Mesodermal cell (in vitro differentiated cells): ENCODE results near the gene MALAT1.
A peak's percentile ranks its signal among the peaks of the same experiment; 100 is the strongest.

ENCODE experiments used
- H3K27ac ChIP-seq: 2 replicates; pipeline ENCODE4 v1.7.0; 2013; ENCODE audit warnings: mild to moderate bottlenecking, low read depth, low read length, moderate library complexity; ENCODE audit not compliant: severe bottlenecking
- H3K36me3 ChIP-seq: 2 replicates; pipeline ENCODE4 v1.7.1; 2013; ENCODE audit warnings: mild to moderate bottlenecking, low read length, moderate library complexity; ENCODE audit not compliant: control insufficient read depth, insufficient read depth
- H3K4me1 ChIP-seq: one replicate; pipeline ENCODE4 v1.7.1; 2013; ENCODE audit warnings: mild to moderate bottlenecking, low read length; ENCODE audit not compliant: insufficient read depth, control insufficient read depth, poor library complexity, severe bottlenecking
- H3K4me3 ChIP-seq: 2 replicates; pipeline ENCODE4 v1.7.0; 2013; ENCODE audit warnings: low read length, control low read depth, mild to moderate bottlenecking; ENCODE audit not compliant: insufficient read depth, poor library complexity, severe bottlenecking; ENCODE audit errors: extremely low read depth
- H3K9me3 ChIP-seq: 2 replicates; pipeline ENCODE4 v1.7.1; 2013; ENCODE audit warnings: mild to moderate bottlenecking, low read length, moderate library complexity; ENCODE audit not compliant: control insufficient read depth
- WGBS, 2 experiments: methylation state at CpG; one replicate each; pipeline ENCODE4 v1.1.5; 2013; ENCODE audit warnings: missing lambda C conversion rate in 2 of 2; ENCODE audit not compliant: insufficient coverage in 2 of 2; 5-methylcytosine and 5-hydroxymethylcytosine counted together

MALAT1 gene

GRCh38 chr11:65491614-65492386 is 7.0 kb upstream of the MALAT1 start:
- WGBS, 2 experiments: 29 to 41% methylated on average over 11 to 13 of the region's 17 CpGs
- H3K4me1 ChIP-seq: peaks cover 84% of the 10 kb centered on the region
- H3K36me3 ChIP-seq: no peaks in the 10 kb centered on the region
- peak overlapping the region; percentile 98 for H3K27ac ChIP-seq
- H3K4me3 ChIP-seq: no peak overlapping the region
- H3K9me3 ChIP-seq: no peaks in the 10 kb centered on the region

GRCh38 chr11:65492387-65492636 is 6.5 kb upstream of the MALAT1 start:
- Histone ChIP-seq H3K36me3 (no peaks in the 10 kb centered on the region), H3K4me1 (peaks cover 83% of the 10 kb centered on the region), H3K4me3 (no peak overlapping the region), H3K27ac (peak overlapping the region; percentile 98), H3K9me3 (no peaks in the 10 kb centered on the region)
- 90 to 91% methylated on average over 4 of the region's 4 CpGs for WGBS, 2 experiments

- H3K4me3 ChIP-seq: no peak overlapping the region
- H3K36me3 ChIP-seq: no peaks in the 10 kb centered on the region
- H3K4me1 ChIP-seq: peaks cover 83% of the 10 kb centered on the region
- H3K9me3 ChIP-seq: no peaks in the 10 kb centered on the region
- WGBS, 2 experiments: 65 to 82% methylated on average over 2 of the region's 6 CpGs
- H3K27ac ChIP-seq: peak overlapping the region; percentile 98
Observed at GRCh38 chr11:65492637-65493366, 6.0 kb upstream of the MALAT1 start.

- no peak overlapping the region for H3K4me3 ChIP-seq
- peak overlapping the region; percentile 98 for H3K27ac ChIP-seq
- peaks cover 77% of the 10 kb centered on the region for H3K4me1 ChIP-seq
- WGBS, 2 experiments: 72 to 73% methylated on average over 9 to 12 of the region's 12 CpGs
- H3K9me3 ChIP-seq: no peaks in the 10 kb centered on the region
- no peaks in the 10 kb centered on the region for H3K36me3 ChIP-seq
Observed at GRCh38 chr11:65493367-65494176, 5.3 kb upstream of the MALAT1 start.

GRCh38 chr11:65496304-65497140 is 2.3 kb upstream of the MALAT1 start:
- H3K4me1 ChIP-seq: peaks cover 49% of the 10 kb centered on the region
- WGBS, 2 experiments: 69 to 75% methylated on average over 8 to 9 of the region's 15 CpGs

GRCh38 chr11:65497141-65498041 is 1.5 kb upstream of the MALAT1 start:
- Histone ChIP-seq H3K4me1 (peaks cover 43% of the 10 kb centered on the region), H3K4me3 (peak overlapping the region; percentile 94), H3K27ac (peak overlapping the region; percentile 100), H3K9me3 (no peaks in the 10 kb centered on the region), H3K36me3 (peaks cover 23% of the 10 kb centered on the region)
- WGBS, 2 experiments: 1 to 5% methylated on average over 38 to 59 of the region's 61 CpGs

More at GRCh38 chr11:65496304-65497140, 2.3 kb upstream of the MALAT1 start:
- H3K36me3 ChIP-seq: peaks cover 15% of the 10 kb centered on the region
- peak overlapping the region; percentile 98 for H3K27ac ChIP-seq
- H3K9me3 ChIP-seq: no peaks in the 10 kb centered on the region
- peak overlapping the region; percentile 27 for H3K4me3 ChIP-seq

GRCh38 chr11:65498042-65498726 is 661 bp upstream of the MALAT1 start:
- 2 to 5% methylated on average over 16 to 22 of the region's 24 CpGs for WGBS, 2 experiments
- H3K4me3 ChIP-seq: peak overlapping the region; percentile 94
- no peaks in the 10 kb centered on the region for H3K9me3 ChIP-seq
- H3K4me1 ChIP-seq: peaks cover 35% of the 10 kb centered on the region
- H3K27ac ChIP-seq: peak overlapping the region; percentile 100
- peaks cover 31% of the 10 kb centered on the region for H3K36me3 ChIP-seq

- WGBS, 2 experiments: 0% methylated on average over 3 of the region's 6 CpGs
- Histone ChIP-seq H3K4me1 (peaks cover 30% of the 10 kb centered on the region), H3K36me3 (peaks cover 36% of the 10 kb centered on the region), H3K9me3 (no peaks in the 10 kb centered on the region), H3K27ac (peak overlapping the region; percentile 100), H3K4me3 (peak overlapping the region; percentile 94)
Observed at GRCh38 chr11:65498727-65498976, 193 bp upstream of the MALAT1 start.

- WGBS, 2 experiments: 0% methylated on average over 2 of the region's 3 CpGs; no CpG with 5 or more reads in 1 of the 2 experiments
- peak overlapping the region; percentile 94 for H3K4me3 ChIP-seq
- peak overlapping the region; percentile 100 for H3K27ac ChIP-seq
- H3K36me3 ChIP-seq: peaks cover 48% of the 10 kb centered on the region
- no peaks in the 10 kb centered on the region for H3K9me3 ChIP-seq
- H3K4me1 ChIP-seq: peaks cover 18% of the 10 kb centered on the region
Observed at GRCh38 chr11:65499713-65500386, 1.0 kb downstream of the MALAT1 start.
